Stimulated activated CD4-positive, alpha-beta T cell treated with anti-CD3 and anti-CD28 coated beads, TNF-alpha, amount 100 ng/mL, for 4 hours (primary cell): ENCODE data around the gene MAT2B.

Experiments used
- DNase-seq, 3 experiments: peaks; one replicate each; pipeline ENCODE4 v3.0.0-alpha.2; 2020; ENCODE audit warnings: low read depth in 3 of 3

The MAT2B gene

GRCh38 chr5:163551156-163551555, 45.7 kb downstream of the MAT2B start:
- no peak for DNase-seq

DNA sequence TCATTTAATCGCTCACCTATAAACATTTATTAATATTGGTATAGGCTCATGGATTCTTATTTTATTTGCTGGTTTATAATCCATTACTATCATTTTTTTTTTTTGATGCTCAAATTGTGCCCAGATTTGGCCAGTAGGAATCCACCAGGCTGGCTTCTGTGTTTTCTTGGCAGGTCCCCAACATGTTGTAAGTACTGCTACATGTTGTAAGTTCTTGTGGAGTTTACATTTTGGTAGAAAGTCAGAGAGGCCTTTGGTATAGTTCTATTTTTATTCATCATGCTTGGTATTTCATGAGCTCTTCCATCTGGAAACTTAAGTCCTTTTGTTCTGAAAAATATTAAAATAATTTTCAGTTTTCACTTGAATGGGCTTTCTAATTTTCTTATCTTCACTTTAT, 47.1 kb downstream of the MAT2B start:
- DNase-seq: no peak

- no peak for DNase-seq
Measured at GRCh38 chr5:163561339-163561738, 55.9 kb downstream of the MAT2B start.

- no peak for DNase-seq
Measured at GRCh38 chr5:163562071-163562470, 56.7 kb downstream of the MAT2B start.

GRCh38 chr5:163563112-163563511, 57.7 kb downstream of the MAT2B start:
- no peak for DNase-seq

DNA sequence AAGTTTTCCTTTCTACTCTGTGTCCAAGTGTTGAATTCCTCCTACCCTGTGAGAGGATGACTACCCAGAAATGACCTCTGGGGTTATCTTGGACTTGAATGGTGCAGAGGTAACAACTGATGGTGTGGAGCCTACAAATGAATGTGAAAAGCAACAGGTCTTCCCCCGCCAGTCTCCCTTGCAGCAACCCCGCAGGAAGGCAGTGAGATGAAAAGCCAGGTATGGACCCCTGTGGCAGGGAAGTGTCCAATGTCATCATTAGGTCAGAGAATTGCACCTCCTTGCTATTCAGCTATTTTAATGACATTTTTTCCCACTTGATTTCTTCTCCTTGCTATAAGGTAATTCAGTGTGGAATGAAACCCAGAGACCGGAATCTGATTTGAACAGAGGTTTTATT, 58.5 kb downstream of the MAT2B start:
- no peak for DNase-seq

- DNase-seq: peak; percentile 13 to 34 (median 23)
Measured at GRCh38 chr5:163564321-163564938, 59.0 kb downstream of the MAT2B start.

DNA sequence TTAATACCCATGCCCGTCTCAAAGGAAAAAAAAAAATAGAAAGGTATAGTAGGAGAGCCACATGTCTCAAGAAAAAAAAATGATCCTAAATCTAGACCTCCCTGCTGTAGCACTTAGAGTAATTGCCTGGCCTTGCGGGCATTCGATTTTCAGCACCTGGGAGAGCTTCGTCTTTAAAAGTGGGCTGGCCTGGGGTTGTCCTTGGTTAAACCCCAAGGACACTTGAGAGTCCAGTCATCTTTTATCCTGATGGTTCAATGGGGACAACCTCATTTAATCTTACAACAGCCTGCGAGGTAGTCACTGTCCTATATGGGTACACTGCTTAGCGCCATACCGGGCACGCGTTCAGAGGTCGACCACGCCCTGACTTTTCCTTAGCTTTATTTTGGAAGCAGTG, 60.1 kb downstream of the MAT2B start:
- no peak for DNase-seq

DNA sequence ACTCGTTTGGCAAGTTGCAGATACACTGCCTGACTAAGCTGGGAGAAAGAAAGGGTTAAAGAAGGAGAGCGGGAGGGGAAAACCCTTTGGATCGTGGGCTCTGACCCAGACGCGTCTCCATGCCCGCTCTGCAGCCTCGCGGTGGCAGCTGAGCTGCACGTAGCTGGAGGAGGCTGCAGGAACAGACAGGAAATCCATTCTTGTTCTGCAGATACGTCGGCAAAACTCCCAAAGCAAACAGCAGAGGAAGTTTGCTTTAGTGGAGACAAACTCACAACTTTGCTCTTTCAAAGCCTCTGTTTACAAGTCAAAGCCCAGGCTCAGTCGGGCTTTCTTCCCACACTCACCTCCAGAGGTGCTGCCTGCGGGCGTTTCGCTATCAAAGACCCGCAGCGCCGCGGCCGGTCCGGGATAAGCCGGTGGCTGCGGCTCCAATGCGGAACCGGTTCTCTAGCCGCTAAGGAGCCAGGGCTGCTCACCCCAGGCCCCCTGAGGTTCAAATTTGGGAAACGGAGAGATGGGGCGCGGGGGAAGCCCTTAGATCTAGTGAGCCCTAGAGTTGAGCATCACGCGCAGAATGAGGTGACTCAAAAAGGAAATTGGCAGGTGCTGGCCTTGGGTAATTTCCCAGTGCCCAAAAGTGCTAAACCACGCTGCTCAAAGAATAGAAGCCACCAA, 60.7 kb downstream of the MAT2B start:
- no peak for DNase-seq

DNA sequence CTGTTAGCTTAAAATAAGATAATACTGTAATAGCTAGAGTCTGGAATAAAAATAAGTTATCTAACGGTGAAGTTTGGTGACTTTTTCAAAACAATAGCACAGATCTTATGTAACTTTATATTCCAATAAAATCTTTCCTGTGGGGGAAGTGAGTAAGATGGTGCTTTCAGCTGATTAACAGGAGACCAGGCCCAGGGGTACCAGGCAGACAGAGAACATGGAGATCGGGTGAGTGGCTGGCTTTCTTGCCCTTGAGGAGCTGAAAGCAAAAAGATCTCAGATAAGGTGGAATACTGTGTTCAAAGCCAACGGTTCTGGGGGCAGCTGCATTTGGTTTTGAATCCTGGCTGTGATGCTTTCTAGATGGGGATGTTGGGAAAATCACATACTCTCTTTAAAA, 61.3 kb downstream of the MAT2B start:
- DNase-seq: no peak

DNA sequence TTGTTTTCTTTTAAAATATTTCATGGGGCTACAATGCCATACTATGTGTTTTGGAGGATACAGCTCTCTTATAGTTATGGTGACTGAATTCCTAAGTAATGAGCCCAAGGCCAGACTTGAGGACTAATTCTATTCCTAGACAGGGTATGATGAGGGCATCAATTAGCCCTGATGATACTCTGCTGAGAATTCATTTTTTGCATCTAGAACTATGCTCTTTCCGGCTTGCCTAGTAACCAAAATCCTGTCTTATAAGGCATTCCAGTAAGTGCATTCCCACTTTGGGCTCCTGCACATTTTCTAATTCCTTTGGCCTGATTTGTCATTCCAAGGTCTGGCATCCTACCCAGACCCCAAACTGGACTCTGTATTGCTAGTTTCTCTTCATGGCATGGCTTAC, 62.4 kb downstream of the MAT2B start:
- no peak for DNase-seq
